B cell (primary cell): ENCODE measurements around the gene INAFM2. TPM values are rescaled to one million over a fixed set of nuclear protein-coding genes. Genes with fewer than 3 reads are reported as not detected.

Source experiments
- ATAC-seq: fragments of 200-7000 bp; cut with Tn5 transposase; one replicate; pipeline ENCODE4 v1.10.0; 2021; ENCODE audit warnings: low read depth, mild to moderate bottlenecking, moderate number of reproducible peaks, moderate library complexity
- CTCF ChIA-PET: fragments of 350-600 bp; sonication (Branson Sonifier 250); formaldehyde crosslinking; loops from one replicate; lab custom pipeline; 2021; ENCODE audit warnings: antibody characterized with exemption, inconsistent platforms; lab: Charles Lee
- POLR2A ChIA-PET: fragments of 350-600 bp; sonication (Branson Sonifier 250); formaldehyde crosslinking; loops from one replicate; lab custom pipeline; 2021; ENCODE audit warnings: antibody characterized with exemption; lab: Charles Lee
- DNase-seq: peaks from one replicate; pipeline ENCODE4 v3.0.0; 2013
- H2AFZ ChIP-seq: 2 replicates; pipeline ENCODE4 v1.6.1; 2012; ENCODE audit warnings: mild to moderate bottlenecking, low read depth, low read length; ENCODE audit not compliant: insufficient read depth, poor library complexity, severe bottlenecking
- H3K27ac ChIP-seq, 2 donors: 1 replicate in 1 of 2; 2 replicates in 1 of 2; pipeline ENCODE4 v1.5.1; 2012 to 2013; ENCODE audit warnings: low read length in 2 of 2, mild to moderate bottlenecking in 2 of 2, moderate library complexity in 1 of 2
- H3K27me3 ChIP-seq, 4 experiments: fragments of 200-600 bp in 1 of 4; sonication (generic) in 1 of 4; replicated peaks in 1 of 4; 1 replicate in 2 of 4; 2 replicates in 2 of 4; pipeline versions ENCODE4 v1.6.1 to v1.7.0; 2013 to 2016; ENCODE audit warnings: low read length in 3 of 4, mild to moderate bottlenecking in 2 of 4, mixed read lengths in 1 of 4, moderate library complexity in 1 of 4; ENCODE audit not compliant: insufficient read depth in 4 of 4, control insufficient read depth in 3 of 4; ENCODE audit errors: control extremely low read depth in 1 of 4
- H3K36me3 ChIP-seq, 2 experiments: replicated peaks in 1 of 2; 1 replicate in 1 of 2; 2 replicates in 1 of 2; pipeline versions ENCODE4 v1.6.1 to v1.7.1; 2013; ENCODE audit warnings: low read length in 1 of 2; ENCODE audit not compliant: insufficient read depth in 2 of 2, control insufficient read depth in 1 of 2; ENCODE audit errors: control extremely low read depth in 1 of 2, extremely low read depth in 1 of 2
- H3K4me1 ChIP-seq, 2 donors: fragments of 200-600 bp in 1 of 2; sonication (generic) in 1 of 2; 1 replicate in 1 of 2; 2 replicates in 1 of 2; pipeline versions ENCODE4 v1.5.1 to v1.6.1; 2013 to 2017; ENCODE audit warnings: low read length in 2 of 2; ENCODE audit not compliant: control insufficient read depth in 2 of 2, insufficient read depth in 2 of 2
- H3K4me2 ChIP-seq: replicated peaks from 2 replicates; pipeline ENCODE3; 2012; ENCODE audit warnings: mild to moderate bottlenecking, low read depth, low read length; ENCODE audit not compliant: poor library complexity, severe bottlenecking
- H3K4me3 ChIP-seq, 5 experiments: fragments of 200-600 bp in 1 of 5; sonication (generic) in 1 of 5; 1 replicate in 3 of 5; 2 replicates in 2 of 5; pipeline versions ENCODE4 v1.5.1 to v1.7.0; 2011 to 2016; ENCODE audit warnings: low read length in 4 of 5, mild to moderate bottlenecking in 4 of 5, low read depth in 2 of 5, control low read depth in 1 of 5, moderate library complexity in 1 of 5; ENCODE audit not compliant: insufficient read depth in 1 of 5; ENCODE audit errors: control extremely low read depth in 1 of 5, extremely low read depth in 1 of 5
- H3K79me2 ChIP-seq: fragments of 200-600 bp; sonication (generic); one replicate; pipeline ENCODE4 v1.6.0; 2016; ENCODE audit warnings: low read length; ENCODE audit not compliant: control insufficient read depth, insufficient read depth
- H3K9ac ChIP-seq: fragments of 200-600 bp; sonication (generic); 2 replicates; pipeline ENCODE4 v1.6.1; 2017; ENCODE audit warnings: mild to moderate bottlenecking, low read length, moderate library complexity
- H3K9me3 ChIP-seq, 3 donors: one replicate each; pipeline versions ENCODE4 v1.6.1 to v1.7.1; 2013; ENCODE audit warnings: low read length in 2 of 3; ENCODE audit not compliant: control insufficient read depth in 2 of 3, insufficient read depth in 1 of 3; ENCODE audit errors: control extremely low read depth in 1 of 3
- H4K20me1 ChIP-seq: 2 replicates; pipeline ENCODE4 v1.6.0; 2012; ENCODE audit warnings: mild to moderate bottlenecking, low read length; ENCODE audit not compliant: insufficient read depth, control insufficient read depth, poor library complexity, severe bottlenecking
- H3K27ac Mint-ChIP-seq: one replicate; pipeline ENCODE4 v1.8.0; 2021; ENCODE audit warnings: mixed read lengths
- H3K27me3 Mint-ChIP-seq: one replicate; pipeline ENCODE4 v1.8.0; 2021; ENCODE audit warnings: mixed read lengths
- H3K4me1 Mint-ChIP-seq: one replicate; pipeline ENCODE4 v1.8.0; 2021; ENCODE audit warnings: mixed read lengths
- H3K4me3 Mint-ChIP-seq: one replicate; pipeline ENCODE4 v1.8.0; 2021; ENCODE audit warnings: mixed read lengths
- H3K9me3 Mint-ChIP-seq: one replicate; pipeline ENCODE4 v1.8.0; 2022; ENCODE audit warnings: mixed read lengths; ENCODE audit not compliant: insufficient read depth
- CTCF ChIP-seq: fragments of 200-600 bp; IDR thresholded peaks from one replicate; pipeline ENCODE4 v1.8.0; 2022; ENCODE audit warnings: antibody characterized with exemption, mild to moderate bottlenecking
- EZH2 ChIP-seq: IDR thresholded peaks from 2 replicates; pipeline ENCODE4 v1.6.1; 2012; ENCODE audit warnings: borderline replicate concordance, low read depth, mild to moderate bottlenecking, moderate library complexity, low read length; ENCODE audit not compliant: insufficient read depth, poor library complexity, severe bottlenecking
- WGBS: methylation state at CpG from one replicate; pipeline ENCODE4 v1.1.5; 2013; ENCODE audit warnings: missing lambda C conversion rate; ENCODE audit not compliant: insufficient coverage; 5-methylcytosine and 5-hydroxymethylcytosine counted together
- intact Hi-C: fragments of 100-400 bp; cut with micrococcal nuclease; formaldehyde crosslinking; loops from one replicate; pipeline ENCODE4 v1.10.0; 2022
- polyA plus RNA-seq: library from polyadenylated mRNA; depleted of rRNA; stranded (reverse); fragments of >200 nt; gene quantifications from 2 replicates; pipeline ENCODE4 v1.2.3, GENCODE V29; 2012
- total RNA-seq, 2 donors: library from RNA; stranded (reverse); fragments of 120-200 nt in 1 of 2; gene quantifications; 1 replicate in 1 of 2; 2 replicates in 1 of 2; pipeline versions ENCODE4 v1.2.3 to v1.2.4, GENCODE V29; 2013 to 2022

Gene INAFM2
- total and polyA plus RNA-seq, 2 donors (not counting 1 experiment from before 2014, with no cell fraction given) = 3.0 to 7.0 TPM

- Mint-ChIP-seq H3K9me3 (no peaks in the 10 kb centered on the region), H3K4me3 (no peak overlapping the region), H3K4me1 (peaks cover 28% of the 10 kb centered on the region), H3K27me3 (peaks cover 4% of the 10 kb centered on the region), H3K27ac (no peak overlapping the region)
- Histone ChIP-seq H3K4me2 (peak overlapping the region; percentile 37), H3K9ac (no peak overlapping the region), H3K4me3 (no peak overlapping the region), H2AFZ (no peak overlapping the region), H3K27ac (no peak overlapping the region), H3K27me3 (peaks cover 0 to 12% (median 0%) of the 10 kb centered on the region in 4 experiments), H3K79me2 (no peaks in the 10 kb centered on the region), H4K20me1 (no peaks in the 10 kb centered on the region), H3K9me3 (no peaks in the 10 kb centered on the region), H3K36me3 (no peaks in the 10 kb centered on the region), H3K4me1 (peaks cover 21 to 31% of the 10 kb centered on the region in 2 donors)
- intact Hi-C loops = no loop called here
- CTCF ChIA-PET = interaction anchor here (1.0 to 15.0 kb wide), 20 partner anchors 8 to 650 kb away, joined by 3 to 382 read pairs (median 14); partner anchors contain the start of genes ANKRD63, DISP2, FSIP1 and INAFM2
- ATAC-seq (no peak), DNase-seq (no peak)
- TF ChIP-seq CTCF = no peak
- no peak for TF ChIP-seq EZH2
- WGBS = 72% methylated on average over 9 of the region's 13 CpGs
- POLR2A ChIA-PET = interaction anchor here (1.3 to 1.7 kb wide), 2 partner anchors 13 to 58 kb away, joined by 3 to 4 read pairs; no protein-coding TSS in a partner anchor
These were observed 12.6 kb downstream of the INAFM2 start for GRCh38 chr15:40335938-40336743.

DNA sequence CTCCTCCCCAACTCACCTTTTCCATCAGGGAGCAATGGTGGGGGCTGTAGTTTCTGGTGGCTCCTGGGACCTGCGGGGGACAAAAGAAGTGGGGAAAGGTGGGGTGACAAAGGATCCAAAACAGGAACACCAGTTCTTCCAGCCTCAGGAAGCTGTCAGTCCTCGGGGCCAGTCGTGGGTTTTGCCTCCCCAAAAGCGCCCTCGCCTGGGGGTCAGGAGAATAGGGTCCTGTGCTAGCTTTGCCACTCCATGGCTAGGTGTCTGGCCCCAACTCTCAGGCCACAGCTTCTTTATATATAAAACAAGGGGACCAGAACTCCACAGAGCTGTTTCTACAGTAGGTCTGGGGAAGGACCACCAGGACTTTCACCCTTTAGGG, 13.2 kb downstream of the INAFM2 start:
- POLR2A ChIA-PET = interaction anchor here (1.3 to 1.7 kb wide), 2 partner anchors 14 to 59 kb away, joined by 3 to 4 read pairs; no protein-coding TSS in a partner anchor
- H3K9ac ChIP-seq = no peak overlapping the region

More for the DNA sequence above, 13.2 kb downstream of the INAFM2 start:
- Histone ChIP-seq H3K4me1 (peaks cover 21 to 31% of the 10 kb centered on the region in 2 donors), H2AFZ (no peak overlapping the region), H3K9me3 (no peaks in the 10 kb centered on the region), H3K27me3 (peaks cover 0 to 12% (median 0%) of the 10 kb centered on the region in 4 experiments), H3K79me2 (no peaks in the 10 kb centered on the region), H3K27ac (no peak overlapping the region), H3K36me3 (no peaks in the 10 kb centered on the region), H4K20me1 (no peaks in the 10 kb centered on the region), H3K4me2 (peak overlapping the region; percentile 37), H3K4me3 (no peak overlapping the region)
- no peaks in the 10 kb centered on the region for H3K9me3 Mint-ChIP-seq
- peak; percentile 21 for TF ChIP-seq CTCF
- TF ChIP-seq EZH2 = no peak
- H3K27me3 Mint-ChIP-seq = peaks cover 4% of the 10 kb centered on the region
- ATAC-seq (no peak), DNase-seq (peak; percentile 49)
- intact Hi-C loops = no loop called here
- H3K4me3 Mint-ChIP-seq = no peak overlapping the region
- H3K27ac Mint-ChIP-seq = no peak overlapping the region
- 9% methylated on average over 5 of the region's 5 CpGs for WGBS
- H3K4me1 Mint-ChIP-seq = peaks cover 28% of the 10 kb centered on the region
- CTCF ChIA-PET = interaction anchor here (0.6 to 15.0 kb wide), 22 partner anchors 8 to 650 kb away, joined by 3 to 382 read pairs (median 12); partner anchors contain the start of genes ANKRD63, DISP2, FSIP1 and INAFM2
